Astrocyte of the cerebellum (primary cell): Measurements from ENCODE around the gene OTOGL.
A peak's percentile ranks its signal among the peaks of the same experiment; 100 is the strongest.

ENCODE experiments used
- DNase-seq: peaks from one replicate; pipeline ENCODE4 v3.0.0-alpha.2; 2011; ENCODE audit warnings: low read depth
- H3K4me3 ChIP-seq: 2 replicates; pipeline ENCODE4 v1.5.1; 2011; ENCODE audit warnings: mild to moderate bottlenecking, low read depth, low read length, moderate library complexity
- CTCF ChIP-seq: IDR thresholded peaks from 2 replicates; pipeline ENCODE4 v1.5.1; 2012; ENCODE audit warnings: low read length, low read depth, moderate library complexity, mild to moderate bottlenecking; ENCODE audit errors: missing control alignments
- in situ Hi-C: cut with HindIII; loops from 2 replicates; pipeline ENCODE4 v1.10.0; 2017; ENCODE audit warnings: low sequenced_read_pairs

The OTOGL gene

GRCh38 chr12:80381121-80381520 is 281.8 kb downstream of the OTOGL start:
- in situ Hi-C loops: no loop called here
- no peak for DNase-seq
- H3K4me3 ChIP-seq: no peak overlapping the region
- no peak for TF ChIP-seq CTCF

DNA sequence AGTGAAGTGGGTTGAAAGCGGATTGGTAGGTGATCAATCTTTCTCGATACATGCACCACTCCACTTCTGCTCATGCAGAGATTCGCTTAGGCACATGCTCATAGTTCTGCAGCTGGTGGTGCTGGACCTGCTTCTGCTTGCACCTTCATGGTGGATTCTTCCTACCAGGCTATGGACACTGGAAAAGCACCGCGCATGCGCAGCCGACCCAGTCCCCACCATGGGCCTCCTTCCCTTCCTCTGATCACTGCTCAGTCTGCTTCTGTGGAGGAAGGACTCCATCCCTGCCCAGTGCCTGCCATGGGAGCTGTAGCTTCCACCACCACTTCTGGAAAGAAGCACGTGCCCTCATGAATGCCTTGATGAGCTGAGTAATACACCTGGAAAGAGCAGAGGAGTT is 282.9 kb downstream of the OTOGL start:
- H3K4me3 ChIP-seq: no peak overlapping the region
- no peak for TF ChIP-seq CTCF
- in situ Hi-C loops: no loop called here
- DNase-seq: no peak

- in situ Hi-C loops: no loop called here
- H3K4me3 ChIP-seq: peak overlapping the region; percentile 50
- no peak for DNase-seq
- TF ChIP-seq CTCF: no peak
These were observed 301.2 kb downstream of the OTOGL start for GRCh38 chr12:80400571-80400991.

- H3K4me3 ChIP-seq: peak overlapping the region; percentile 50
- no peak for DNase-seq
- TF ChIP-seq CTCF: no peak
- in situ Hi-C loops: no loop called here
These were observed 301.9 kb downstream of the OTOGL start for GRCh38 chr12:80401191-80401590.

GRCh38 chr12:80404629-80405028 is 305.3 kb downstream of the OTOGL start:
- in situ Hi-C loops: no loop called here
- no peak for DNase-seq
- no peak for TF ChIP-seq CTCF
- H3K4me3 ChIP-seq: no peak overlapping the region

DNA sequence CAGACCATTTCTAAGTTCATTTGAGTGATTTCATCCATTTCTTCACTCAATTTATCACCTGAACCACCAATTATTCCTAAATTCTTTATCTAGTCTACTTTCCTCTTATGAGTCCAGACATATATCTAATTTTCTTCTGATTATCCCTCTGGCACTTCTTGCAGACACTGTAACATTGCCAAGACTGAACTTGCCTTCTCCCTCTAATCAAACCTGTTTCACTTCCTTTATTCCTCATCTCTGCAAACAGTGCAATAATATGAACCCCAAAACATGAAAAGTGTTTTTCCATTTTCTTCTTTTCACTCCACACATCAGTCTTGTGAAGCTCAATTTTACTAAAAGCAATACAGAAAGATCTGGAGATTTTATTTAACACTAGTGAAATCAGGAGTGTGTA is 306.9 kb downstream of the OTOGL start:
- no peak for DNase-seq
- TF ChIP-seq CTCF: no peak
- in situ Hi-C loops: no loop called here
- no peak overlapping the region for H3K4me3 ChIP-seq

DNA sequence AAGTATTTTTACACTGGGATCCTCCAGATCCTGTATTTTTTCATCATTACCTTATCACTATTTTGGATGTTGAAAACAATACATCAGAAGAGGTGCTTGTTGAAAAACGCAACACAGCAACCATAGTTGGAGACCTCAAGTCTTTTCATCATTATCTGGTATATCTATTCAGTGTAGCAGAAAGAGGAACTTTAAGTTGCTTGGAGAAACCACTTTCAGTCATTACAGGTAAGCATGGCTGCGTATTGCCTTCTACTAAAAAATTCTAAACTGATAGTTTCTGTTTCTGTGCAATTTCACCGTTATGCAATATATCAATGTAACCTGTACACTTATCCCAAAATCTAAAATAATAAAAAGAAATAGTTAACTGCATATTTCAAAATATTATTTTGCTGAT is 312.4 kb downstream of the OTOGL start:
- in situ Hi-C loops: no loop called here
- no peak for DNase-seq
- H3K4me3 ChIP-seq: no peak overlapping the region
- TF ChIP-seq CTCF: no peak
